22Rv1 (cell line): ENCODE data around the gene LRRC30.

Experiments
- ZFX ChIP-seq: fragments of 450-650 bp; IDR thresholded peaks from 2 replicates; pipeline ENCODE4 v1.6.1; 2017; ENCODE audit warnings: antibody characterized with exemption, borderline replicate concordance
- TF ChIP-seq, protein P1 (sequence below): fragments of 450-650 bp; IDR thresholded peaks from 2 replicates; pipeline ENCODE4 v1.5.1; 2017; ENCODE audit warnings: mild to moderate bottlenecking

GRCh38 chr18:7255054-7255453, 24.2 kb downstream of the LRRC30 start:
- TF ChIP-seq, protein P1, sequence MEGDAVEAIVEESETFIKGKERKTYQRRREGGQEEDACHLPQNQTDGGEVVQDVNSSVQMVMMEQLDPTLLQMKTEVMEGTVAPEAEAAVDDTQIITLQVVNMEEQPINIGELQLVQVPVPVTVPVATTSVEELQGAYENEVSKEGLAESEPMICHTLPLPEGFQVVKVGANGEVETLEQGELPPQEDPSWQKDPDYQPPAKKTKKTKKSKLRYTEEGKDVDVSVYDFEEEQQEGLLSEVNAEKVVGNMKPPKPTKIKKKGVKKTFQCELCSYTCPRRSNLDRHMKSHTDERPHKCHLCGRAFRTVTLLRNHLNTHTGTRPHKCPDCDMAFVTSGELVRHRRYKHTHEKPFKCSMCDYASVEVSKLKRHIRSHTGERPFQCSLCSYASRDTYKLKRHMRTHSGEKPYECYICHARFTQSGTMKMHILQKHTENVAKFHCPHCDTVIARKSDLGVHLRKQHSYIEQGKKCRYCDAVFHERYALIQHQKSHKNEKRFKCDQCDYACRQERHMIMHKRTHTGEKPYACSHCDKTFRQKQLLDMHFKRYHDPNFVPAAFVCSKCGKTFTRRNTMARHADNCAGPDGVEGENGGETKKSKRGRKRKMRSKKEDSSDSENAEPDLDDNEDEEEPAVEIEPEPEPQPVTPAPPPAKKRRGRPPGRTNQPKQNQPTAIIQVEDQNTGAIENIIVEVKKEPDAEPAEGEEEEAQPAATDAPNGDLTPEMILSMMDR, result no peak
- TF ChIP-seq ZFX, result no peak
